ENCODE measurements around the gene TYSND1. TPM values are rescaled to one million over a fixed set of nuclear protein-coding genes. Genes with fewer than 3 reads are reported as not detected.
"Not testable (repeated sequence)": the region's sequence is repeated elsewhere in the genome, so short reads cannot be mapped to it uniquely, and the experiment has no call there.

Gene TYSND1
- total RNA-seq, 1 donor = 9.7 TPM

GRCh38 chr10:70130878-70131559 lies 15.5 kb downstream of the TYSND1 start:
- no peak for TF ChIP-seq CTCF (IDR thresholded peaks at IDR 0.05; ENCODE audit: insufficient read depth, low read length)
- DNase-seq (ENCODE audit: low read depth) = peak; percentile 87
- peak overlapping the region; percentile 77 for H3K4me3 ChIP-seq (ENCODE audit: low read depth, low read length)

- no peak for TF ChIP-seq CTCF (IDR thresholded peaks at IDR 0.05; ENCODE audit: insufficient read depth, low read length)
- no peak for DNase-seq (ENCODE audit: low read depth)
- no peak overlapping the region for H3K4me3 ChIP-seq (ENCODE audit: low read depth, low read length)
Observed at GRCh38 chr10:70126700-70127395, 19.7 kb downstream of the TYSND1 start.

- no peak for DNase-seq (ENCODE audit: low read depth)
- TF ChIP-seq CTCF (IDR thresholded peaks at IDR 0.05; ENCODE audit: insufficient read depth, low read length) = no peak
- no peak overlapping the region for H3K4me3 ChIP-seq (ENCODE audit: low read depth, low read length)
Observed at GRCh38 chr10:70125918-70126552, 20.5 kb downstream of the TYSND1 start.

- no peak for TF ChIP-seq CTCF (IDR thresholded peaks at IDR 0.05; ENCODE audit: insufficient read depth, low read length)
- H3K4me3 ChIP-seq (ENCODE audit: low read depth, low read length) = no peak overlapping the region
- DNase-seq (ENCODE audit: low read depth) = no peak
Observed at GRCh38 chr10:70124918-70125317, 21.6 kb downstream of the TYSND1 start.

- TF ChIP-seq CTCF (IDR thresholded peaks at IDR 0.05; ENCODE audit: insufficient read depth, low read length) = no peak
- DNase-seq (ENCODE audit: low read depth) = no peak
Observed at GRCh38 chr10:70124415-70124814, 22.1 kb downstream of the TYSND1 start.

GRCh38 chr10:70123817-70124216 lies 22.7 kb downstream of the TYSND1 start:
- no peak for TF ChIP-seq CTCF (IDR thresholded peaks at IDR 0.05; ENCODE audit: insufficient read depth, low read length)
- no peak for DNase-seq (ENCODE audit: low read depth)
- no peak overlapping the region for H3K4me3 ChIP-seq (ENCODE audit: low read depth, low read length)

More at GRCh38 chr10:70124415-70124814, 22.1 kb downstream of the TYSND1 start:
- H3K4me3 ChIP-seq (ENCODE audit: low read depth, low read length) = no peak overlapping the region

GRCh38 chr10:70123166-70123565 lies 23.3 kb downstream of the TYSND1 start:
- not testable (repeated sequence) for H3K4me3 ChIP-seq (ENCODE audit: low read depth, low read length); DNase-seq (ENCODE audit: low read depth)

Data from fibroblast of the aortic adventitia (primary cell).